ENCODE results near the gene QSOX1.

DNA sequence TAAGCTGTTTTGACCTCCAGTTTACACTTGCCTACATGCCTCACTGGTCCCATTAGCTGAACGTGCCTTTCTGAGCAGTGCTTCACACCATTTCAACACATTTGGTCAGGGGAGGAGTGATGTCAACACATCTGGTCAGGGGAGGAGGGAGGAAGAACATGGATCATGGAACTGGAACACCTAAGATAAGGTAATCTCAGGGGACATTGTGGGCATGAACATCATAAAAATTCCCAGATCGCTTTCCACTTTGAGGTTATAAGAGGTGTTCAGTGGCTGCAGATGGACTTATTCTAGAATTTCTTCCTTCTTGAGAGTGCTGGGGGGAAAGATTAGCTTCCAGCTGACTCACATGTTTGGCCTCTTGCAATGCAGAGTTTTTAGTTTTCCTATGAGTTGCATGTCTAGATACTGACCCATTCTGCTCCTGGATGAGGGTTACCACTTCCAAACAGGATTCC lies 2.0 kb downstream of the QSOX1 start:
- TF ChIP-seq GATA2 (IDR thresholded peaks at IDR 0.05; ENCODE audit: low read depth, low read length) (no peak), GATA3 (IDR thresholded peaks at IDR 0.05; ENCODE audit: low read depth, low read length) (no peak)

All from SH-SY5Y (cell line).